HEK293 (cell line): ENCODE measurements around the gene ERP44.

ENCODE experiments used
- ATF2 ChIP-seq: fragments of 450-650 bp; formaldehyde crosslinking; IDR thresholded peaks from 2 replicates; pipeline ENCODE4 v1.5.1; 2016; ENCODE audit warnings: missing biosample characterization, missing genetic modification characterization, low read depth
- CTCF ChIP-seq: fragments of 450-650 bp; formaldehyde crosslinking; IDR thresholded peaks from 2 replicates; pipeline ENCODE4 v1.5.1; 2016; ENCODE audit warnings: missing biosample characterization, missing genetic modification characterization
- ELK4 ChIP-seq: IDR thresholded peaks from 2 replicates; pipeline ENCODE4 v1.6.1; 2011; ENCODE audit warnings: mild to moderate bottlenecking, low read depth, low read length, borderline replicate concordance
- PATZ1 ChIP-seq: fragments of 450-650 bp; formaldehyde crosslinking; IDR thresholded peaks from 2 replicates; pipeline ENCODE4 v1.5.1; 2016; ENCODE audit warnings: missing biosample characterization, missing genetic modification characterization
- REPIN1 ChIP-seq: fragments of 450-650 bp; formaldehyde crosslinking; IDR thresholded peaks from 2 replicates; pipeline ENCODE4 v1.5.1; 2017; ENCODE audit warnings: missing biosample characterization, missing genetic modification characterization, low read depth
- TCF7L2 ChIP-seq: IDR thresholded peaks from 2 replicates; pipeline ENCODE4 v1.6.1; 2011; ENCODE audit warnings: low read depth, mild to moderate bottlenecking, inconsistent platforms, low read length, moderate library complexity, borderline replicate concordance
- ZFP69B ChIP-seq: fragments of 450-650 bp; formaldehyde crosslinking; IDR thresholded peaks from 2 replicates; pipeline ENCODE4 v1.5.1; 2016; ENCODE audit warnings: missing biosample characterization, missing genetic modification characterization
- ZNF561 ChIP-seq: fragments of 450-650 bp; IDR thresholded peaks from 2 replicates; pipeline ENCODE4 v1.5.1; 2018; ENCODE audit warnings: missing biosample characterization, missing genetic modification characterization, borderline replicate concordance
- ZNF629 ChIP-seq: fragments of 450-650 bp; formaldehyde crosslinking; IDR thresholded peaks from 2 replicates; pipeline ENCODE4 v1.5.1; 2017; ENCODE audit warnings: missing biosample characterization, missing genetic modification characterization
- ZNF785 ChIP-seq: fragments of 450-650 bp; formaldehyde crosslinking; IDR thresholded peaks from 2 replicates; pipeline ENCODE4 v1.5.1; 2016; ENCODE audit warnings: missing biosample characterization, missing genetic modification characterization
- ZSCAN5A ChIP-seq: fragments of 450-650 bp; formaldehyde crosslinking; IDR thresholded peaks from 2 replicates; pipeline ENCODE4 v1.5.1; 2016; ENCODE audit warnings: missing biosample characterization, missing genetic modification characterization

GRCh38 chr9:100038472-100038871, 60.3 kb downstream of the ERP44 start:
- TF ChIP-seq CTCF (no peak), TCF7L2 (no peak), ELK4 (no peak), PATZ1 (tag by site-specific recombination) (no peak), ZSCAN5A (tag by site-specific recombination) (no peak), ZNF629 (tag by site-specific recombination) (no peak), ATF2 (tag by site-specific recombination) (no peak), ZNF561 (tag by site-specific recombination) (no peak), REPIN1 (tag by site-specific recombination) (no peak), ZNF785 (tag by site-specific recombination) (no peak), ZFP69B (tag by site-specific recombination) (no peak)
